Stomach (tissue), 4 donors: ENCODE data around the gene TRIM3.

Experiments
- CTCF ChIP-seq, 7 experiments: fragments of 450-650 bp in 4 of 7; fragments of 200-600 bp in 3 of 7; sonication (generic) in 3 of 7; IDR thresholded peaks; one replicate each; pipeline ENCODE4 v1.5.1; 2016 to 2019; ENCODE audit warnings: antibody characterized with exemption in 7 of 7, control low read depth in 2 of 7, mild to moderate bottlenecking in 1 of 7
- EP300 ChIP-seq: sonication (generic); formaldehyde crosslinking; IDR thresholded peaks from one replicate; pipeline ENCODE4 v1.6.1; 2017; ENCODE audit warnings: antibody characterized with exemption
- POLR2A ChIP-seq, 4 donors: fragments of 450-650 bp; IDR thresholded peaks; one replicate each; pipeline ENCODE4 v1.6.1; 2016; ENCODE audit warnings: antibody characterized with exemption in 4 of 4, control low read depth in 2 of 4, mild to moderate bottlenecking in 1 of 4, moderate library complexity in 1 of 4
- POLR2AphosphoS5 ChIP-seq, 3 donors: sonication (generic); formaldehyde crosslinking; IDR thresholded peaks; one replicate each; pipeline ENCODE4 v1.6.1; 2016; ENCODE audit warnings: antibody characterized with exemption in 3 of 3

GRCh38 chr11:6420677-6421076, 53.1 kb downstream of the TRIM3 start:
- TF ChIP-seq CTCF (IDR thresholded peaks at IDR 0.05) (no peak), POLR2A (IDR thresholded peaks at IDR 0.05) (no peak), EP300 (no peak), POLR2AphosphoS5 (IDR thresholded peaks at IDR 0.05) (no peak)
